K562 (cell line): ENCODE measurements around the gene SURF4. TPM values are rescaled to one million over a fixed set of nuclear protein-coding genes. Genes with fewer than 3 reads are reported as not detected.
A peak's percentile ranks its signal among the peaks of the same experiment; 100 is the strongest.

ENCODE experiments used
- DACH1 ChIP-seq: fragments of 450-650 bp; IDR thresholded peaks from 2 replicates; pipeline ENCODE4 v1.6.1; 2018; ENCODE audit not compliant: partially characterized antibody
- ELF4 ChIP-seq: fragments of 450-650 bp; formaldehyde crosslinking; IDR thresholded peaks from 2 replicates; pipeline ENCODE4 v1.4.0; 2022; ENCODE audit warnings: missing genetic modification characterization
- HMGN3 ChIP-seq: IDR thresholded peaks from 2 replicates; pipeline ENCODE4 v1.6.1; 2011; ENCODE audit warnings: borderline replicate concordance, low read depth, mild to moderate bottlenecking, mixed read lengths, low read length; ENCODE audit not compliant: insufficient read length; ENCODE audit errors: extremely low read depth
- KAT7 ChIP-seq: sonication (generic); formaldehyde crosslinking; IDR thresholded peaks from 2 replicates; pipeline ENCODE4 v1.8.0; 2022; ENCODE audit warnings: missing genetic modification reagents, mild to moderate bottlenecking, borderline replicate concordance
- MEIS2 ChIP-seq: fragments of 450-650 bp; IDR thresholded peaks from 2 replicates; pipeline ENCODE4 v1.6.1; 2014; ENCODE audit warnings: mild to moderate bottlenecking; ENCODE audit not compliant: partially characterized antibody
- MTA3 ChIP-seq: fragments of 450-650 bp; formaldehyde crosslinking; IDR thresholded peaks from 2 replicates; pipeline ENCODE4 v1.6.1; 2017; ENCODE audit warnings: mild to moderate bottlenecking, borderline replicate concordance
- MYNN ChIP-seq, 2 experiments: sonication (generic); formaldehyde crosslinking in 1 of 2; IDR thresholded peaks; 2 replicates each; pipeline versions ENCODE4 v1.5.0 to v1.6.1; 2016 to 2020; ENCODE audit warnings: antibody characterized with exemption in 1 of 2, missing genetic modification reagents in 1 of 2
- PRPF4 ChIP-seq: fragments of 200-400 bp; formaldehyde crosslinking; IDR thresholded peaks from one replicate; pipeline ENCODE4 v1.6.1; 2017; ENCODE audit warnings: low read length, low read depth, mild to moderate bottlenecking; ENCODE audit not compliant: insufficient read depth, poor library complexity, severe bottlenecking
- TCF3 ChIP-seq: sonication (generic); formaldehyde crosslinking; IDR thresholded peaks from 2 replicates; pipeline ENCODE4 v1.4.0; 2020; ENCODE audit warnings: mild to moderate bottlenecking, missing genetic modification reagents
- TCF7L2 ChIP-seq: fragments of 150-350 bp; IDR thresholded peaks from 2 replicates; pipeline ENCODE4 v1.6.1; 2016; ENCODE audit warnings: low read depth, mild to moderate bottlenecking, low read length, moderate library complexity
- ZNF184 ChIP-seq: sonication (generic); formaldehyde crosslinking; IDR thresholded peaks from 2 replicates; pipeline ENCODE4 v1.5.0; 2020; ENCODE audit warnings: missing genetic modification reagents
- polyA plus RNA-seq, 8 experiments: library from polyadenylated mRNA; depleted of rRNA in 4 of 8; stranded (reverse) in 5 of 8; unstranded in 3 of 8; fragments of >200 nt; fragmentation: Nextera tagmentation in 2 of 8; fragmentation: Illumina TruSeq in 1 of 8; extraction: Ambion mirVana in 2 of 8; extraction: Trizol in 1 of 8; gene quantifications; 2 replicates each; pipeline versions ENCODE4 v1.2.1 to v1.2.3, GENCODE V29; 2011 to 2014; ENCODE audit warnings: inconsistent platforms in 1 of 8, missing spikeins in 1 of 8
- total RNA-seq, 7 experiments: library from RNA; depleted of rRNA in 6 of 7; stranded (reverse); fragments of >200 nt in 6 of 7; fragmentation: Illumina TruSeq in 2 of 7; extraction: Trizol in 2 of 7; gene quantifications; 2 replicates each; pipeline versions ENCODE4 v1.2.1 to v1.2.3, GENCODE V29; 2011 to 2021; ENCODE audit warnings: low replicate concordance in 1 of 7
- TF ChIP-seq, protein P1 (sequence below): fragments of 150-350 bp; conservative IDR thresholded peaks from 2 replicates; pipeline ENCODE4 v1.6.1; 2014; ENCODE audit warnings: low read length
- TF ChIP-seq, protein P2 (sequence below): fragments of 250-450 bp; sonication (Bioruptor Pico); IDR thresholded peaks from 2 replicates; pipeline ENCODE4 v1.9.0; 2021; ENCODE audit warnings: mild to moderate bottlenecking, inconsistent platforms
- TF ChIP-seq, protein P3 (sequence below): fragments of 250-450 bp; sonication (Bioruptor Pico); IDR thresholded peaks from 2 replicates; pipeline ENCODE4 v1.5.0; 2021; ENCODE audit warnings: mild to moderate bottlenecking, borderline replicate concordance
- TF ChIP-seq, protein P4 (sequence below): fragments of 450-650 bp; IDR thresholded peaks from 2 replicates; pipeline ENCODE4 v1.6.1; 2016; ENCODE audit warnings: antibody characterized with exemption
- TF ChIP-seq, protein P5 (sequence below): fragments of 450-650 bp; formaldehyde crosslinking; IDR thresholded peaks from 2 replicates; pipeline ENCODE4 v1.4.0; 2022; ENCODE audit warnings: mild to moderate bottlenecking, moderate library complexity

SURF4 gene
- total and polyA plus RNA-seq, 9 of the 15 experiments (the other 6 are each of a cell fraction or from before 2014, with no cell fraction given), result 8.4 to 176 (median 130) TPM

DNA sequence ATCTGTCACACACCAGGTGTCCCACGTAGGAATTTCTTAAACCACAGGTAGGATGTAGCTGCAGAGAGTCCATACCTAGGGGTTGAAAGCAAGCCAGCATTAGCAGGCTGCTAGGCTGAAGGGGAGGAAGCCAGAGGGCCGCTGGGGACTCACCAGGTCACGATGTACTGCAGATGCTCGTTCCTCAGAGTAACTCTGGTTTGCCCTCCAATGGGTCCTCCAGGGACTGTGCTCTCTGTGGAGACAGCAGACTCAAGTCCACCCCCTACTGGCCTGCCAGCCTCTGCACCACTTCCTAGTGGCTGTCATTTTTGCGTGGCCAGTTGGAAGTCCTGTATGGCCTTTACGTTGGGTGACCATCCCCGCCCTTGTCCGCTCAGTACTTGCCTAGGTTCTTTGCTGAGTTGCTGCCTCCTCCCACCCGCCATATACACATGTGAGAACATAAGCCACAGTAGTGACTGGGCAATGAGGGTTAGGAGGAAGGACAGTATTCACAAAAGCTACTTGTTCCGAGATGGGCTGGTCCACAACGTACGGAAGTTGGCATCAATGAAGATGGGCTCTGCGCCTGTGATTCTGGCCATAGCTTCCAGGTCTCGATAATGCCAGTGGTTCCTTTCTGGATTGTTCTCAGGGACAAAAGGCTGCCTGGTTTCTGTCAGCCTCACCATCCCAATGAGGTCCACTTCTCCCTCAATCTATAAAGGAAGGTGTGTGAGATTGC, 23.8 kb downstream of the SURF4 start (continued):
- TF ChIP-seq, protein P1, sequence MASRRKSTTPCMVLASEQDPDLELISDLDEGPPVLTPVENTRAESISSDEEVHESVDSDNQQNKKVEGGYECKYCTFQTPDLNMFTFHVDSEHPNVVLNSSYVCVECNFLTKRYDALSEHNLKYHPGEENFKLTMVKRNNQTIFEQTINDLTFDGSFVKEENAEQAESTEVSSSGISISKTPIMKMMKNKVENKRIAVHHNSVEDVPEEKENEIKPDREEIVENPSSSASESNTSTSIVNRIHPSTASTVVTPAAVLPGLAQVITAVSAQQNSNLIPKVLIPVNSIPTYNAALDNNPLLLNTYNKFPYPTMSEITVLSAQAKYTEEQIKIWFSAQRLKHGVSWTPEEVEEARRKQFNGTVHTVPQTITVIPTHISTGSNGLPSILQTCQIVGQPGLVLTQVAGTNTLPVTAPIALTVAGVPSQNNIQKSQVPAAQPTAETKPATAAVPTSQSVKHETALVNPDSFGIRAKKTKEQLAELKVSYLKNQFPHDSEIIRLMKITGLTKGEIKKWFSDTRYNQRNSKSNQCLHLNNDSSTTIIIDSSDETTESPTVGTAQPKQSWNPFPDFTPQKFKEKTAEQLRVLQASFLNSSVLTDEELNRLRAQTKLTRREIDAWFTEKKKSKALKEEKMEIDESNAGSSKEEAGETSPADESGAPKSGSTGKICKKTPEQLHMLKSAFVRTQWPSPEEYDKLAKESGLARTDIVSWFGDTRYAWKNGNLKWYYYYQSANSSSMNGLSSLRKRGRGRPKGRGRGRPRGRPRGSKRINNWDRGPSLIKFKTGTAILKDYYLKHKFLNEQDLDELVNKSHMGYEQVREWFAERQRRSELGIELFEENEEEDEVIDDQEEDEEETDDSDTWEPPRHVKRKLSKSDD, result 0 out of 2 replicates have a peak, but pooled peaks have one; percentile 24
- TF ChIP-seq TCF3 (CRISPR knock-in tag), result no peak
- no peak for TF ChIP-seq DACH1
- TF ChIP-seq ZNF184 (CRISPR knock-in tag), result no peak
- TF ChIP-seq, protein P2, sequence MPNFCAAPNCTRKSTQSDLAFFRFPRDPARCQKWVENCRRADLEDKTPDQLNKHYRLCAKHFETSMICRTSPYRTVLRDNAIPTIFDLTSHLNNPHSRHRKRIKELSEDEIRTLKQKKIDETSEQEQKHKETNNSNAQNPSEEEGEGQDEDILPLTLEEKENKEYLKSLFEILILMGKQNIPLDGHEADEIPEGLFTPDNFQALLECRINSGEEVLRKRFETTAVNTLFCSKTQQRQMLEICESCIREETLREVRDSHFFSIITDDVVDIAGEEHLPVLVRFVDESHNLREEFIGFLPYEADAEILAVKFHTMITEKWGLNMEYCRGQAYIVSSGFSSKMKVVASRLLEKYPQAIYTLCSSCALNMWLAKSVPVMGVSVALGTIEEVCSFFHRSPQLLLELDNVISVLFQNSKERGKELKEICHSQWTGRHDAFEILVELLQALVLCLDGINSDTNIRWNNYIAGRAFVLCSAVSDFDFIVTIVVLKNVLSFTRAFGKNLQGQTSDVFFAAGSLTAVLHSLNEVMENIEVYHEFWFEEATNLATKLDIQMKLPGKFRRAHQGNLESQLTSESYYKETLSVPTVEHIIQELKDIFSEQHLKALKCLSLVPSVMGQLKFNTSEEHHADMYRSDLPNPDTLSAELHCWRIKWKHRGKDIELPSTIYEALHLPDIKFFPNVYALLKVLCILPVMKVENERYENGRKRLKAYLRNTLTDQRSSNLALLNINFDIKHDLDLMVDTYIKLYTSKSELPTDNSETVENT (CRISPR knock-in tag), result 0 out of 2 replicates have a peak, but pooled peaks have one; percentile 29
- peak; percentile 65; the same call in 1 of the 2 replicates for TF ChIP-seq ELF4
- no peak for TF ChIP-seq PRPF4
- TF ChIP-seq, protein P3, sequence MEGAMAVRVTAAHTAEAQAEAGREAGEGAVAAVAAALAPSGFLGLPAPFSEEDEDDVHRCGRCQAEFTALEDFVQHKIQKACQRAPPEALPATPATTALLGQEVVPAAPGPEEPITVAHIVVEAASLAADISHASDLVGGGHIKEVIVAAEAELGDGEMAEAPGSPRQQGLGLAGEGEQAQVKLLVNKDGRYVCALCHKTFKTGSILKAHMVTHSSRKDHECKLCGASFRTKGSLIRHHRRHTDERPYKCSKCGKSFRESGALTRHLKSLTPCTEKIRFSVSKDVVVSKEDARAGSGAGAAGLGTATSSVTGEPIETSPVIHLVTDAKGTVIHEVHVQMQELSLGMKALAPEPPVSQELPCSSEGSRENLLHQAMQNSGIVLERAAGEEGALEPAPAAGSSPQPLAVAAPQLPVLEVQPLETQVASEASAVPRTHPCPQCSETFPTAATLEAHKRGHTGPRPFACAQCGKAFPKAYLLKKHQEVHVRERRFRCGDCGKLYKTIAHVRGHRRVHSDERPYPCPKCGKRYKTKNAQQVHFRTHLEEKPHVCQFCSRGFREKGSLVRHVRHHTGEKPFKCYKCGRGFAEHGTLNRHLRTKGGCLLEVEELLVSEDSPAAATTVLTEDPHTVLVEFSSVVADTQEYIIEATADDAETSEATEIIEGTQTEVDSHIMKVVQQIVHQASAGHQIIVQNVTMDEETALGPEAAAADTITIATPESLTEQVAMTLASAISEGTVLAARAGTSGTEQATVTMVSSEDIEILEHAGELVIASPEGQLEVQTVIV (CRISPR knock-in tag), result no peak
- no peak for TF ChIP-seq TCF7L2
- peak; percentile 57; the same call in 1 of the 2 replicates for TF ChIP-seq MTA3
- peak; percentile 63; the same call in 1 of the 2 replicates for TF ChIP-seq KAT7
- TF ChIP-seq, protein P4, sequence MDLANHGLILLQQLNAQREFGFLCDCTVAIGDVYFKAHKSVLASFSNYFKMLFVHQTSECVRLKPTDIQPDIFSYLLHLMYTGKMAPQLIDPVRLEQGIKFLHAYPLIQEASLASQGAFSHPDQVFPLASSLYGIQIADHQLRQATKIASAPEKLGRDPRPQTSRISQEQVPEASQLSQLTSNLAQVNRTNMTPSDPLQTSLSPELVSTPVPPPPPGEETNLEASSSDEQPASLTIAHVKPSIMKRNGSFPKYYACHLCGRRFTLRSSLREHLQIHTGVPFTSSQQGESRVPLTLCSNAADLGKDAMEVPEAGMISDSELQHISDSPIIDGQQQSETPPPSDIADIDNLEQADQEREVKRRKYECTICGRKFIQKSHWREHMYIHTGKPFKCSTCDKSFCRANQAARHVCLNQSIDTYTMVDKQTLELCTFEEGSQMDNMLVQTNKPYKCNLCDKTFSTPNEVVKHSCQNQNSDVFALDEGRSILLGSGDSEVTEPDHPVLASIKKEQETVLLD, result no peak; the same call in 1 of the 2 replicates
- TF ChIP-seq HMGN3, result peak; percentile 29
- peak; percentile 86; the same call in 1 of the 2 replicates for TF ChIP-seq MYNN (IDR thresholded peaks at IDR 0.05)
- no peak for TF ChIP-seq MYNN (CRISPR knock-in tag; IDR thresholded peaks at IDR 0.05)
- peak; percentile 33 for TF ChIP-seq MEIS2
- TF ChIP-seq, protein P5, sequence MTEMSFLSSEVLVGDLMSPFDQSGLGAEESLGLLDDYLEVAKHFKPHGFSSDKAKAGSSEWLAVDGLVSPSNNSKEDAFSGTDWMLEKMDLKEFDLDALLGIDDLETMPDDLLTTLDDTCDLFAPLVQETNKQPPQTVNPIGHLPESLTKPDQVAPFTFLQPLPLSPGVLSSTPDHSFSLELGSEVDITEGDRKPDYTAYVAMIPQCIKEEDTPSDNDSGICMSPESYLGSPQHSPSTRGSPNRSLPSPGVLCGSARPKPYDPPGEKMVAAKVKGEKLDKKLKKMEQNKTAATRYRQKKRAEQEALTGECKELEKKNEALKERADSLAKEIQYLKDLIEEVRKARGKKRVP (CRISPR knock-in tag), result no peak
